T-helper 2 cell treated with Interferon-gamma antibody and Interleukin-4, amounts not matched to agents 5 μg/mL and 100 μg/mL, for 36 hours (primary cell): ENCODE data around the gene ZBP1.

Experiments used
- DNase-seq: peaks from one replicate; pipeline ENCODE4 v3.0.0; 2021; ENCODE audit warnings: low spot score
- H3K27ac Mint-ChIP-seq: one replicate; pipeline ENCODE4 v1.8.0; 2021; ENCODE audit warnings: mild to moderate bottlenecking, mixed read lengths
- H3K27me3 Mint-ChIP-seq: one replicate; pipeline ENCODE4 v1.8.0; 2021; ENCODE audit warnings: low read depth, mixed read lengths
- H3K36me3 Mint-ChIP-seq: one replicate; pipeline ENCODE4 v1.8.0; 2021; ENCODE audit warnings: low read depth, mixed read lengths
- H3K4me1 Mint-ChIP-seq: one replicate; pipeline ENCODE4 v1.8.0; 2021; ENCODE audit warnings: low read depth, mixed read lengths
- H3K4me3 Mint-ChIP-seq: one replicate; pipeline ENCODE4 v1.8.0; 2022; ENCODE audit warnings: mild to moderate bottlenecking, moderate library complexity, mixed read lengths
- H3K9me3 Mint-ChIP-seq: one replicate; pipeline ENCODE4 v1.8.0; 2021; ENCODE audit warnings: mixed read lengths

ZBP1 gene

GRCh38 chr20:57661746-57662455 is 41.7 kb upstream of the ZBP1 start:
- H3K36me3 Mint-ChIP-seq = no peaks in the 10 kb centered on the region
- H3K4me3 Mint-ChIP-seq = no peak overlapping the region
- no peaks in the 10 kb centered on the region for H3K27me3 Mint-ChIP-seq
- H3K9me3 Mint-ChIP-seq = no peaks in the 10 kb centered on the region
- H3K27ac Mint-ChIP-seq = peak overlapping the region; percentile 57
- H3K4me1 Mint-ChIP-seq = peaks cover 8% of the 10 kb centered on the region
- no peak for DNase-seq

- Mint-ChIP-seq H3K36me3 (no peaks in the 10 kb centered on the region), H3K27ac (no peak overlapping the region), H3K4me1 (peaks cover 8% of the 10 kb centered on the region)
Measured at GRCh38 chr20:57660922-57661745, 40.9 kb upstream of the ZBP1 start.

GRCh38 chr20:57660181-57660921 is 40.1 kb upstream of the ZBP1 start:
- Mint-ChIP-seq H3K27ac (no peak overlapping the region), H3K36me3 (no peaks in the 10 kb centered on the region), H3K4me3 (no peak overlapping the region), H3K4me1 (peaks cover 8% of the 10 kb centered on the region), H3K9me3 (no peaks in the 10 kb centered on the region), H3K27me3 (no peaks in the 10 kb centered on the region)
- DNase-seq = no peak

More at GRCh38 chr20:57660922-57661745, 40.9 kb upstream of the ZBP1 start:
- no peak for DNase-seq
- H3K9me3 Mint-ChIP-seq = no peaks in the 10 kb centered on the region
- no peaks in the 10 kb centered on the region for H3K27me3 Mint-ChIP-seq
- H3K4me3 Mint-ChIP-seq = no peak overlapping the region

GRCh38 chr20:57659517-57660180 is 39.4 kb upstream of the ZBP1 start:
- DNase-seq = no peak
- Mint-ChIP-seq H3K4me1 (peaks cover 8% of the 10 kb centered on the region), H3K9me3 (no peaks in the 10 kb centered on the region), H3K4me3 (no peak overlapping the region), H3K27me3 (no peaks in the 10 kb centered on the region), H3K27ac (no peak overlapping the region), H3K36me3 (no peaks in the 10 kb centered on the region)

- Mint-ChIP-seq H3K27ac (no peak overlapping the region), H3K4me3 (no peak overlapping the region)
Measured at GRCh38 chr20:57658833-57659516, 38.7 kb upstream of the ZBP1 start.

GRCh38 chr20:57658447-57658832 is 38.2 kb upstream of the ZBP1 start:
- no peaks in the 10 kb centered on the region for H3K27me3 Mint-ChIP-seq
- H3K4me3 Mint-ChIP-seq = no peak overlapping the region
- H3K36me3 Mint-ChIP-seq = no peaks in the 10 kb centered on the region
- no peaks in the 10 kb centered on the region for H3K9me3 Mint-ChIP-seq
- H3K4me1 Mint-ChIP-seq = peaks cover 11% of the 10 kb centered on the region
- DNase-seq = no peak
- no peak overlapping the region for H3K27ac Mint-ChIP-seq

More at GRCh38 chr20:57658833-57659516, 38.7 kb upstream of the ZBP1 start:
- no peaks in the 10 kb centered on the region for H3K27me3 Mint-ChIP-seq
- peaks cover 11% of the 10 kb centered on the region for H3K4me1 Mint-ChIP-seq
- DNase-seq = no peak
- H3K36me3 Mint-ChIP-seq = no peaks in the 10 kb centered on the region
- no peaks in the 10 kb centered on the region for H3K9me3 Mint-ChIP-seq

- no peaks in the 10 kb centered on the region for H3K36me3 Mint-ChIP-seq
- H3K4me1 Mint-ChIP-seq = peaks cover 11% of the 10 kb centered on the region
- H3K27me3 Mint-ChIP-seq = no peaks in the 10 kb centered on the region
- no peaks in the 10 kb centered on the region for H3K9me3 Mint-ChIP-seq
- H3K27ac Mint-ChIP-seq = no peak overlapping the region
- no peak overlapping the region for H3K4me3 Mint-ChIP-seq
- no peak for DNase-seq
Measured at GRCh38 chr20:57657535-57658446, 37.6 kb upstream of the ZBP1 start.

- no peak overlapping the region for H3K27ac Mint-ChIP-seq
- no peaks in the 10 kb centered on the region for H3K27me3 Mint-ChIP-seq
- peaks cover 11% of the 10 kb centered on the region for H3K4me1 Mint-ChIP-seq
- H3K9me3 Mint-ChIP-seq = no peaks in the 10 kb centered on the region
- no peak for DNase-seq
- H3K36me3 Mint-ChIP-seq = no peaks in the 10 kb centered on the region
- H3K4me3 Mint-ChIP-seq = no peak overlapping the region
Measured at GRCh38 chr20:57656821-57657534, 36.8 kb upstream of the ZBP1 start.

- Mint-ChIP-seq H3K36me3 (no peaks in the 10 kb centered on the region), H3K4me3 (no peak overlapping the region), H3K9me3 (no peaks in the 10 kb centered on the region), H3K4me1 (peaks cover 11% of the 10 kb centered on the region), H3K27ac (no peak overlapping the region), H3K27me3 (no peaks in the 10 kb centered on the region)
- no peak for DNase-seq
Measured at GRCh38 chr20:57656252-57656820, 36.1 kb upstream of the ZBP1 start.

- no peaks in the 10 kb centered on the region for H3K36me3 Mint-ChIP-seq
- peaks cover 11% of the 10 kb centered on the region for H3K4me1 Mint-ChIP-seq
- no peaks in the 10 kb centered on the region for H3K9me3 Mint-ChIP-seq
- no peak overlapping the region for H3K4me3 Mint-ChIP-seq
- H3K27ac Mint-ChIP-seq = no peak overlapping the region
- H3K27me3 Mint-ChIP-seq = no peaks in the 10 kb centered on the region
- no peak for DNase-seq
Measured at GRCh38 chr20:57655809-57656155, 35.6 kb upstream of the ZBP1 start.

- Mint-ChIP-seq H3K4me3 (no peak overlapping the region), H3K4me1 (peaks cover 11% of the 10 kb centered on the region), H3K27me3 (no peaks in the 10 kb centered on the region), H3K9me3 (no peaks in the 10 kb centered on the region), H3K36me3 (no peaks in the 10 kb centered on the region), H3K27ac (no peak overlapping the region)
- no peak for DNase-seq
Measured at GRCh38 chr20:57654998-57655808, 35.0 kb upstream of the ZBP1 start.
